WI38 (cell line): ENCODE measurements around the gene UST.

Experiments
- H3K4me3 ChIP-seq: 2 replicates; pipeline ENCODE4 v1.5.1; 2011; ENCODE audit warnings: low read depth, mild to moderate bottlenecking, control low read depth, low read length
- TF ChIP-seq, protein P1 (sequence below): IDR thresholded peaks from 2 replicates; pipeline ENCODE4 v1.5.1; 2012; ENCODE audit warnings: low read depth, mild to moderate bottlenecking, control low read depth, low read length

Gene UST

DNA sequence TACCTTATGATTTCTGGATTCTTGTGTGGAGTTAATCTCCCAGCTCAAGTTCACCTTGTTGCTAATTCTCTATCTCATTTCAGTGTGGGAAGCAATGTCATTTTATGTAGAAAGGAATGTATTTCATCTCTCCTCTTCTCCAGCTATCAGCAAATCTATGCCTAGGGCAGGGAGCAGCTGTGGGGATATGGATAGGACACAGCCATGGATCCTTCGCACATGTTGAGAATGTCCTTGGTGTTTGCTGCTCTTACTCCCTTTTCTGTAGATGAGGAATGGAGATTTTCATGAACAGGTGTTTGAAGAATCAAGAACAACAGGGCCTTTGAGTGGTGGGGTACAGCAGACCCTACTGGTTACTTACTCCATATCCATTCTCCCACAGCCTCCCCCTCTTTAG lies 182.0 kb downstream of the UST start:
- no peak overlapping the region for H3K4me3 ChIP-seq

DNA sequence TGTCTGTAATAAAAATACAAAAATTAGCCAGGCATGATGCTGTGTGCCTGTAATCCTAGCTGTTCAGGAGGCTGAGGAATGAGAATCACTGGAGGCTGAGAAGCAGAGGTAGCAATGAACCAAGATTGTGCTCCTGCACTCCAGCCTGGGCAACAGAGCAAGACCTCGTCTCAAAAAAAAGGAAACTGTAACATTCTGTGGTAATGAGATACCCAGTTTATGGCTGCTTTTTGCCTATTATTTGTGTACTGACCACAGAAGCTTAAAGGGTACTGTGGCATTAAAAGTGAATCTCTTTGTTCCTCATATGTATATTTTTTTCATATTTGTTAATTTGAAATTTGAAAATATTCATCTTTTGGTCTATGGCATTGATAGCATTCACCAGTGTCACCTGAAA lies 185.4 kb downstream of the UST start:
- TF ChIP-seq, protein P1, sequence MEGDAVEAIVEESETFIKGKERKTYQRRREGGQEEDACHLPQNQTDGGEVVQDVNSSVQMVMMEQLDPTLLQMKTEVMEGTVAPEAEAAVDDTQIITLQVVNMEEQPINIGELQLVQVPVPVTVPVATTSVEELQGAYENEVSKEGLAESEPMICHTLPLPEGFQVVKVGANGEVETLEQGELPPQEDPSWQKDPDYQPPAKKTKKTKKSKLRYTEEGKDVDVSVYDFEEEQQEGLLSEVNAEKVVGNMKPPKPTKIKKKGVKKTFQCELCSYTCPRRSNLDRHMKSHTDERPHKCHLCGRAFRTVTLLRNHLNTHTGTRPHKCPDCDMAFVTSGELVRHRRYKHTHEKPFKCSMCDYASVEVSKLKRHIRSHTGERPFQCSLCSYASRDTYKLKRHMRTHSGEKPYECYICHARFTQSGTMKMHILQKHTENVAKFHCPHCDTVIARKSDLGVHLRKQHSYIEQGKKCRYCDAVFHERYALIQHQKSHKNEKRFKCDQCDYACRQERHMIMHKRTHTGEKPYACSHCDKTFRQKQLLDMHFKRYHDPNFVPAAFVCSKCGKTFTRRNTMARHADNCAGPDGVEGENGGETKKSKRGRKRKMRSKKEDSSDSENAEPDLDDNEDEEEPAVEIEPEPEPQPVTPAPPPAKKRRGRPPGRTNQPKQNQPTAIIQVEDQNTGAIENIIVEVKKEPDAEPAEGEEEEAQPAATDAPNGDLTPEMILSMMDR = no peak
- H3K4me3 ChIP-seq = no peak overlapping the region

More for the DNA sequence above, 182.0 kb downstream of the UST start:
- TF ChIP-seq, protein P1 = no peak

DNA sequence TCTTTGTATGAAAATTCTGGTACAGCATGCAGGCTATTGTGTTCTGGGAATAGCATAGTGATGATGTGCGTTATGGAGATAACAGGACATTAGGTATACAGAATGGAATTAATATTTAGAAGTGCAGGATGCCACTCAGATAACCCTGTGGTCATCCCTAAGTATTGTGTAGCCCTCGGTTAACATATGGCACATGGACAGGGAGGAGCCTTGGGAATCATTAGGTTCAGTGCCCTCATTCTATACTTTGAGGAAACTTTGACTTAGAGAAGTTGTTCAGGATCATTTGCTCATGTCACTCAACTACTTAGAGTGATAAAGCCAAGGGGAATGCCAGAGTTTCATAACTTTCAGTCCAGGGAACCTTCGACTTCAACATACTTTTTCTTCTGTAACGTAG lies 185.9 kb downstream of the UST start:
- TF ChIP-seq, protein P1 = no peak
- no peak overlapping the region for H3K4me3 ChIP-seq

DNA sequence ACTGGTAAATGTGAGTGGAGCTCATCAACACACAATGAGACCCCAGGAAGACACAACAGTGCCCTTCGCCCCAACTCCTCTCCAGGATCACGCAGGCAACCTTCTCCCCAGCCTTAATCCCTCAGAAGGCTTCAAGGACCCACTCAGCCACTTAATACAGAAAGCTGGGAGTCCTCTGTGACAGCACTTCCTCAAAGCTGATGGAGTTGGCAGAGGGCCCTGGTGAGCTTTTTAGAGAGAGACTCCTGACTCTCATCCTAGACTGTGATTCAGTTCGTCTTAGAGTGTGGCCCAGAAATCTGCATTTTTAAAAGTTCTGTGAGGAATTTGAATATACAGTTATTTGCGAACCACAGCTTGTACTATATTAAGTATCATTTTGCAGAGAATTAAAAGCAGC lies 187.7 kb downstream of the UST start:
- H3K4me3 ChIP-seq = no peak overlapping the region
- TF ChIP-seq, protein P1 = no peak

DNA sequence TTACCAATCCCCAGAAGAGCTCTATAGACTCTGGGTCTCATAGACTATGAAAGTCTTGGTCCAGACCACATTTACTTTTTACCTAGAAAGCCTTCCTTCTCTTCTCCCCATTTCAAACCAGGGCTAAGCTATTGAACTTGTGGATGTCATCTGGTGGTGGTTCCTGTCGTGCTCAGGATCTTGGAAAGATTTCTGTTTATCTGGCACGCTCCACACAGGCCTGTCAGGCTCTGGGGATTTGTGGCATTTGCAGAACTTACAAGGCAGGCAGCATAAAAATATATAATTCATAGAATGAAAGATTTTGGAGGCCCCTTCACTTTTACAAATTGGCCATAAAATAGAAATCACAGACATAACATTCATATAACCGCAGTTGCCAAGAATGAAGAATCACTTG lies 188.1 kb downstream of the UST start:
- H3K4me3 ChIP-seq = no peak overlapping the region
- TF ChIP-seq, protein P1 = no peak

DNA sequence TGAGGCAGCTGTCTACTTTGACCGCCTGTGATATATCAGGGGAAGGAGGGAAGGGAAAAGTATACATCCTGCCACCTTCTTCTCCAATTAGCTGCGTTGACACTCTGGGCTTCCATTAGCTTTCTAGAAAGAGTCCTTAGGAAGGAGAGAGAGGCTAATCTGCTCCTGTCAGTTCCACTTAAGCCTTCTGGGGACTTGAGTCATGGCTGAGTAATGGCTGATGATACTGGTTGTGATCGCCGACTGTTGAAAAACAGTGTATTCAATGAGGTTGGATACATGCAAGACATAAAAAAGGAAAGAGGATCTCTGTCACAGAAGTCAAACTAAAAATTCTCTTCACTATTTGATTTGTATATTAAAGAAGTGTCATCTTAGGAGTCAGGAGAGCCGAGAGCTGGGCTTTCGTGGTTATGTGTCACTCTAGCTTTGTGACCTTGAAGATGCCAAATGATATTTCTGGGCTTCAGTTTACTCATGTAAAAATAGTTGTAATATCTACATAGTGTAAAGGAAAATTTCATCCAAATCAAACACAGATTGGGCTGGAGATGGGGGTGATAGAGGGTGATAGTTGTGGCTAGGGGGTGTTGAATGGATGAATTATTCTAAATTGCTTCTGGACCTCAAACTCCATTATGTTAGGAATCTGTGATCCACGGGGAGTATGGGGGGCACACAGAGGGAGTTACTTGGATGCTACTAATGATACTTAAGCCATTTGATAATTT lies 189.0 kb downstream of the UST start:
- no peak overlapping the region for H3K4me3 ChIP-seq
- TF ChIP-seq, protein P1 = no peak

DNA sequence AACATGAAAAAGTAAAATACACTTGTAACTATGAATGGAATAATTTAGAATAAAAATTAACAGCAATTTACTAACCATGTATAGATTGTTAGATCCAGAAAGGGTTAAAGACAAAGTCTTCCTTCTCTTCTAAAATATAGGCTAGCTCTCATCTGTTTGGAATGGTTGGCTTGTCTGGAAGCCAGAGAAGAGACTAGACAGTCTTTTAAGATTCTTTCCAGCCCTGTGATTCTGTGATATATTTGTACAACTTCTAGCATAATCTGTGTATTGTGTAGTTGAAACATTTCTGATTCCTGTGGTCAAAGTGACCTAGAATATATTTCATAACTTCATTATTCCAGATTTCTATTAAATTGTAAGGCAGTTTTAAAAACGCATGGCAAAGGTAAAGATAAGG lies 196.6 kb downstream of the UST start:
- TF ChIP-seq, protein P1 = no peak
- no peak overlapping the region for H3K4me3 ChIP-seq
